VCaP (cell line): ENCODE results near the gene SH3GLB2.

Experiments used
- H3K27ac ChIP-seq: fragments of 450-650 bp; 2 replicates; pipeline ENCODE4 v1.5.1; 2017
- CTCF ChIP-seq: fragments of 450-650 bp; conservative IDR thresholded peaks from 2 replicates; pipeline ENCODE4 v1.5.1; 2017; ENCODE audit warnings: mild to moderate bottlenecking, moderate library complexity

SH3GLB2 gene

GRCh38 chr9:129063061-129063460 lies 34.9 kb upstream of the SH3GLB2 start:
- TF ChIP-seq CTCF: no peak

GRCh38 chr9:129060991-129061390 lies 32.9 kb upstream of the SH3GLB2 start:
- TF ChIP-seq CTCF: no peak
- H3K27ac ChIP-seq: no peak overlapping the region

More at GRCh38 chr9:129063061-129063460, 34.9 kb upstream of the SH3GLB2 start:
- no peak overlapping the region for H3K27ac ChIP-seq

GRCh38 chr9:129059796-129060785 lies 32.0 kb upstream of the SH3GLB2 start:
- no peak for TF ChIP-seq CTCF
- no peak overlapping the region for H3K27ac ChIP-seq

- no peak for TF ChIP-seq CTCF
- H3K27ac ChIP-seq: no peak overlapping the region
Measured at GRCh38 chr9:129058965-129059795, 31.0 kb upstream of the SH3GLB2 start.

- H3K27ac ChIP-seq: peak overlapping the region; percentile 73; the same call in 1 of the 2 replicates
- TF ChIP-seq CTCF: no peak
Measured at GRCh38 chr9:129054163-129054851, 26.2 kb upstream of the SH3GLB2 start.

GRCh38 chr9:129053020-129053419 lies 24.9 kb upstream of the SH3GLB2 start:
- H3K27ac ChIP-seq: peak overlapping the region; percentile 73
- TF ChIP-seq CTCF: no peak
